Activated effector memory CD4-positive, alpha-beta T cell treated with anti-CD3 and anti-CD28 coated beads, Interleukin-2, amount 50 U/mL, for 16 hours (primary cell): ENCODE data around the gene ZNF593OS.
A peak's percentile ranks its signal among the peaks of the same experiment; 100 is the strongest.

Experiments
- DNase-seq: peaks from one replicate; pipeline ENCODE4 v3.0.0-alpha.2; 2020

Gene ZNF593OS

GRCh38 chr1:26158908-26159742 lies 12.5 kb downstream of the ZNF593OS start, which contains the start of gene FAM110D:
Gene FAM110D, plus strand, starts transcription at chr1:26159079. Its CDS starts 2,213 bp downstream, at chr1:26161292.
- DNase-seq: peak; percentile 41

DNA sequence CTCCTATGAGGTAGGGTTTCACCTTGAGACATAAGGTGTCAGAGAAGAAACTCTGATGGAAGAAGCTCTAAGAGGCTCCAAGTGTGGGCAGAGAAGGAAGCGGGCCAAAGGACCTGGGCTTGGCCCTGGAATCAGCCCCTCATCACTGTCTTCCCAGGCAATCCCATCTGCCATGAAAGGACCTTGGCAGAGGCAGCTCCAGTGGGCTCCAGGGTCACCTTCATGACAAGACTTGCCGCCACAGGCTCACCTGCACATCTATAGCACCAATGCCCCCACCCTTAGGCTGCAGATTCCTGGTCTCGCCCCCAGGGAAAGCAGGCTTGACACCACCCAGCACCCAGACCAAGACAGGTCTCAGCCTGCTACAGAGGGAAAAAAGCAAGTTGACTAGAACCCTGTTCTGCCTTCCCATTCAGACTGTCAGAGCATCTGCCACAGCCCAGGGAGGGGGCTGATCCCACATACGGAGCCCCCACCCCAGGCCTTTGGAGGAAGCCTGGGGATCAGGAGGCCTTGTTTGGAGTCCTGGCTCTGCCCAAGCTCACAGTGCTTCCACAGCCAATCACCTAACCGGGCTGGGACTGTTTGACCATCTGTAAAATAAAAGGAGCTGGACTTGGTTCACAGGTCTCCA lies 13.2 kb downstream of the ZNF593OS start:
- DNase-seq: peak; percentile 58

DNA sequence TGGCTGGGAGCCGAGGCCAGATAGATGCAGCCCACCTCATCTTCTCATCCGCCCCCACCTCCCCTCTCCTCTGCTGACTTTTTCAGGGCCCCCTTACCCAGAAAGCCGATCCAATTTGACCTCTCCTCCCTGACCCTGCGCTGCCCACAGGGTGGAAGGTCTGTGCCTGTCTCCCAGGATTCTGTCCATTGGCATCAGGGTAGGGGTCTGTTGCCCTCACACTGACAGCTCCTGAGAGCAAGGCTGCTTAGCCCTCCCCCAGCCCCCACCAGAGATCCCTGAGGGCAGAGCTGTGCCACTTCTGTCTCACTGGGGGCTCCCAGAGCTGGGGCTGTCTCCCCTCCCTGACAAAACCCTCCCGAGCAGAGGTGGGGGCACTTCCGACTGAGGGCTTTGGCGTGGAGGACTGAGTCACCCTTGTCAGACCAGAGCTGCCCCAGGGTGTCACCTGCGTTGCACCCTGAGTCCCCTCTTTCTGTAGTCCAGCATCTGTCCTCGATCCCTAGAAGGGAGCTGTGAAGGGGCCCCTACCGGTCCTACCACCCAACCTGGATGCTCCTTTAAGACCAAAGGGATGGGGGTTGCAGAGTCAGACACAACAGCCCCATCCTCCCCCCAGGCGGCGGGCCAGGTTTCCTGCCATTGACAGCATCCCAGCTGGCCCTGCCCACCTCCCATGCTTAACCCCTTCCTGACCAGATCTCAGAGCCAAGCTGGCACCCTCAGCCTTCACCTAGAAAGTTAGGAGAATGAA lies 15.2 kb downstream of the ZNF593OS start:
- peak; percentile 63 for DNase-seq

GRCh38 chr1:26155370-26156284 lies 16.0 kb downstream of the ZNF593OS start:
- peak; percentile 24 for DNase-seq

DNA sequence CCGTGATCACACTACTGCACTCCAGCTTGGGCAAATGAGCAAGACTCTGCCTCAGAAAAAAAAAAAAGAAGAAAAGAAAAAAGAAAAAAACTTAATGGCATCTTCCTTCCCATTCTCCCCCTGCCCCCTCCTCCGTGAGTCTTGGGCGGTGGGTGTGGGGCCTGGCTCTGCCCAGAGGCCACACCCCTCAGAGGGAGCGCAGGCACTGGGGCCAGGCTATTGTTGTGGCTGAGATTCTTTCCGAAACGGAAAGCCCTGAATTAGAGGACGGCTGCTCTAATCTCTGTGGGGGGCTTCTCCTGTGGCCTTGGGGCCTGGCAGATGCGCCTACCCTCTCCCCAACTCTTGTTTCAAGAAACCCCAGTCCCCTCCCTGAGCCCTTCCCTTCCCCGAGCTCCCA lies 16.9 kb downstream of the ZNF593OS start:
- no peak for DNase-seq

GRCh38 chr1:26153966-26154532 lies 17.6 kb downstream of the ZNF593OS start:
- peak; percentile 45 for DNase-seq

DNA sequence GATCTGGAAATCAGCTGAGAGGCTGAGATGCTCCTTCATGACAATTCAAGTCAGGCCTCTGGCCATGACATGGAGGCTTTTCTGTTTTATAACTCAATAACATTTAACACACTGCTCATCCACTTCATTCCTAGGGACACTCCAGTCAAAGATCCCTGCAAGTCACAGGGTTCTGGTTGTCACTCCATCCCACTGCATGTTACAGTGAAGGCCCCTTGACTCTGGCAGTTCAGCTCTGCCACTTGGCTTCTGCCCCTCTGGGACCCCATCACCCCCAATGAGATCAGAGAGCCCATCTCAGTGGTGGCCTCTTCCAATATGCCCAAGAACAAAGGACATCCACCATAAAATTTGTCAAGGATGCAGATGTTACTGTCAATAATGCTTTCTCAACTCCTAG lies 22.7 kb downstream of the ZNF593OS start:
- no peak for DNase-seq

- DNase-seq: no peak
Observed at GRCh38 chr1:26145960-26146294, 25.7 kb downstream of the ZNF593OS start.

DNA sequence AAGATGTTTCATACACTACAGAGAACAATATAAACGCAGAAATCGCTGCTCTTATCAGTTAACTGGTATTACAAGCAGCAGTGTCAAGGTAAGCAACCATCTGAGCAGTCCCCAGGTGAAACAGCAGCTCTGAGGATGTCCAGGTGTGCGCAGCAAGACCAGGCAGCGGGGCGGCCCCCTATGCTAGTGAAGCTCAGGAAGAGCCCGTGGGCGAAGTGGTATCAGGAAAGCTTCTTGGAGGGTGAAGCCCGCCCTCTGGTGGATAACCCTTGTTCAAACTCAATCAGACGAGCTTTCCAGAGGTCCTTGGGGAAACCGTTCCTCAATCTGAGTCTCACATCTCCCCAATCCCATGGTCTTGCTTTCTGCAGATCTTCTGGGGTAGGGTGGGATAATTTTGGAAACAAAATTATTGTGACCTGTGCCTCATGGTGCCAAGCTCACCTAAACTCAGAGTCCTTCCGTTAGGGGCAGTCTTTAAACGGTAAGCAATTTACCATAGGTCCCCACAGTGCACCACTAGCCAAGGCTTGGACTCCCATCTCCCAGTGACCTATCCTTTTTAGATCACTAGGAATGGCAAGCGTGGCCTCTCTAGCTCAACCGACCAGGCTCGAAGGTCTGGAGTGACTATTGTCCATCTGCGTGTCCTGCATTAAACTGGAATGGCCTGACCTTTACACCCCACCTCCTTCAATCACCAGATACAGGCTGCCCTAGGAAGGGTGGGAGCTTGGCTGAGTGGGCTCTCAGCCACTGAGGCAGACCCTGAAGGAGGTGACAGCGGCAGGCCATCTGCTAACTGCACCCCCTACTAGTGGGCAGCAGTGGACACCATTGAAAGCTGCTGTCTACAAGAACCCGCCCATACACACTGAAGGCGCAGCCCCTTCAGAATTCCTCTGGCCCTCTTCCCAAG lies 26.3 kb downstream of the ZNF593OS start:
- peak; percentile 89 for DNase-seq

- no peak for DNase-seq
Observed at GRCh38 chr1:26142159-26142558, 29.5 kb downstream of the ZNF593OS start.

DNA sequence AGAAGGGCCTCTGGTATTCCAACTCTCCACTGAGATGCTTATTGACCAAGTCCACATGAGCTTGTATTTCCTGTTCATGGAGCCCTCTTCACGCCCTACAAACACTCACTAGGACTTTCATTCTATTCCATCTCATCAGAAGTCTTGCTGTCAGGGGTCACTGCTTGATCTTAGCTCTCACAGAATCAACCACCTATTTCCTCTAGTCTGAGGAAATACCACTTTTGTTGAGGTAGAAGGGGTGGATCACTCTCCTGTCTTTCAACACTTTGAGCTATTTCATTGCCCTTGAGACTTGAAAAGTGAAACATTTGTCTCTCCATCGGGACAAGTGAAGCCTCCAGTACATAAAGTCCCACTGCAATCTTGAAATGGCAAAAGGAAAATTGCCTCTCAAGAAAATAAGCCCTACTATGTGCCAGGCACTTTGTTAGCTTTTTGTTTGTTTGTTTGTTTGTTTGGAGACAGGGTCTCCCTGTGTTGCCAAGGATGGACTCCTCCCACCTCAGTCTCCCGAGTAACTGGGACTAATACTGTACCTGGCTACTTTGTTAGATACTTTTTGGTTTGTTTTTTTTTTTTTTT lies 32.6 kb downstream of the ZNF593OS start:
- no peak for DNase-seq

DNA sequence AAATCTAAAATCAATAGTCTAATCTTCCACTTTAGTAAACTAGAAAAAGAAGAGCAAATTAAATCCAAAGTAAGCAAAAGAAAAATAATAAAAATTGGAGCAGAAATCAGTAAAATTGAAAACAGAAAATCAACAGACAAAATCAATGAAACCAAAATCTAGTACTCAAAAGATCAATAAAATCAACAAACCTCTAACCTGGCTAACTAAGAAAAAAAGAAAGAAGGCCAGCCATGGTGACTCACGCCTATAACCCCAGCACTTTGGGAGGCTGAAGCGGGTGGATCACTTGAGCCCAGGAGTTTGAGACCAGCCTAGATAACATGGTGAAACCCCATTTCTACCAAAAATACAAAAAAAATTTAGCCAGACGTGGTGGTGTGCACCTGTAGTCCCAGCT lies 37.2 kb downstream of the ZNF593OS start:
- DNase-seq: no peak

- DNase-seq: no peak
Observed at GRCh38 chr1:26132834-26133167, 38.8 kb downstream of the ZNF593OS start.

DNA sequence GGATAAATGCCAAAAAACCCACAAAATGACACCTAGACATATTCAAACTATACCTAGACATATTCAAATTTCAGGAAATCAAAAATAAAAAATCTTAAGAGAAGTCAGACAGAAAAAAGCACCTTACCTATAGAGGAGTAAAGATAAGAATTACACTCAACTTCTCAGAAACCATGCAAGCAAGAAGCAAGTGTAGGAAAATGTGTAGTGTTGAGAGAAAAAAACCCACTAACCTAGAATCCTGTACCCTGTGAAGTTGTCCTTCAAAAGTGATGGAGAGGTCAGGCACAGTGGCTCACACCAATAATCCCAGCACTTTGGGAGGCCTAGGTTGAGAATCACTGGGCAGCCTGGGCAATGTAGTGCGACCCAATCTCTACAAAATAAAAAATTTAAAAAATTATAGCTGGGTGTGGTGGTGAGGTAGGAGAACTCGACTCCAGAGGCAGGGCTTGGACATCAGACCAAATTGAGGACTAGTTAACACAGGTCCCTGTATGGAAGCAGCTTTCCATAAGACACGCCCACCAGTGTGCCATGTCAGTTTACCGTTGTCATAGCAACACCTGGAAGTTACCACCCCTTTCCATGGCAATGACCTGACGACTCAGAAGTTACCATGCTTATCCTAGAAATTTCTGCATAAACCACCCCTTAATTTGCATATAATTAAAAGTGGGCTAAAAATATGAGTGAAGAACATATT lies 39.4 kb downstream of the ZNF593OS start:
- DNase-seq: no peak

DNA sequence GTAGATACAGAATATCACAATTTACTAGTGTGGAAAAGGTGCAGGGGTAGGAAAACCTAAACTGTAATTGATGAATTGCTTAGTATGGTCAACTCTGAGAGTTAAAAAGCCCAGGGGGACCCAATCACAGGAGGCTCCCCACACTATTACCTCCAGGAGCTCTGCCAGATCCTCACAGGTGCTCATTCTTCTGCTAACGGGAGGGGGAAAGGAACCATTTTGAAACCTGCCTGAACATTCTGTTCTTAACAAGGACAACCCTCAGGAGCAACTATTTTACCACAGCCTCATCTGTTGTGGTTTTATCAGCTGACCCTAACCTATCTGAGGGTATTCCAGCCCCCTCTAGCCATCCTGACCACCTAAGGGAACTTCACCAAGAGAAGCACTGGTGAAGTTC lies 40.9 kb downstream of the ZNF593OS start:
- no peak for DNase-seq

DNA sequence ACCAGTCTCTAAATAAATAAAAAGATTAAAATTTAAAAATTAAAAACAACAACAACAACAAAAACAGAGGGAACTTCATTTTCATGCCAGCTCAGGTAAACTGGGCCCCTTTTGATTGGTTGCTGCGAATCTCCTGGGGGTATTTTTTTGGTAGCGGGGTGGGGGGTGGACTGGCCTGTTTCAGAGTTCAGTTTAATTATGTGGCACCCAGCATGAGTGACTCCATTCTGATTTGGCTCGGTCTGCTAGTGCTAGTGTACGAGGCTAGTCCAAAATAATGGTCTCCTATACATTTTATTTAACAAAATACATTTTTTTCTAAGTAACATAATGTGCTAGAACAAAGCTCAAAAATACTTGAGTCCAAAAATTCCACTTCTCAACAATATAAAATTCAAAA lies 41.9 kb downstream of the ZNF593OS start:
- DNase-seq: no peak

- no peak for DNase-seq
Observed at GRCh38 chr1:26127235-26128163, 44.1 kb downstream of the ZNF593OS start.

- DNase-seq: peak; percentile 77
Observed at GRCh38 chr1:26126321-26127084, 45.1 kb downstream of the ZNF593OS start.
